BJ (cell line): ENCODE results near the gene FADD. TPM values are rescaled to one million over a fixed set of nuclear protein-coding genes. Genes with fewer than 3 reads are reported as not detected.

Experiments
- CTCF ChIA-PET: fragments of 350-600 bp; formaldehyde crosslinking; extraction: SDS; loops from one replicate; lab custom pipeline; 2021; ENCODE audit warnings: antibody characterized with exemption, inconsistent platforms; lab: Yijun Ruan, JAX
- POLR2A ChIA-PET: fragments of 300-600 bp; sonication (Branson Sonifier 250); formaldehyde crosslinking; extraction: SDS; loops from one replicate; lab custom pipeline; 2021; ENCODE audit warnings: antibody characterized with exemption; lab: Charles Lee
- DNase-seq: peaks from one replicate; pipeline ENCODE4 v3.0.0-alpha.2; 2011; ENCODE audit warnings: low read depth
- H3K27me3 ChIP-seq: 2 replicates; pipeline ENCODE4 v1.6.0; 2011; ENCODE audit warnings: low read length; ENCODE audit not compliant: control insufficient read depth, insufficient read depth
- H3K36me3 ChIP-seq: 2 replicates; pipeline ENCODE4 v1.5.1; 2011; ENCODE audit warnings: low read length; ENCODE audit not compliant: control insufficient read depth, insufficient read depth
- H3K4me3 ChIP-seq: 2 replicates; pipeline ENCODE4 v1.5.1; 2011; ENCODE audit warnings: low read depth, mild to moderate bottlenecking, control low read depth, low read length
- CTCF ChIP-seq: IDR thresholded peaks from 2 replicates; pipeline ENCODE4 v1.5.1; 2011; ENCODE audit warnings: low read depth, mild to moderate bottlenecking, control low read depth, inconsistent platforms, low read length, moderate library complexity; ENCODE audit not compliant: insufficient read depth
- polyA plus RNA-seq: library from polyadenylated mRNA; depleted of rRNA; stranded (reverse); fragments of >200 nt; gene quantifications from 2 replicates; pipeline ENCODE4 v1.2.3, GENCODE V29; 2011; rRNA removed

The FADD gene
- polyA plus RNA-seq, 1 experiment, result 41.3 TPM

- CTCF ChIA-PET, result no interaction called here
These were observed 49.7 kb downstream of the FADD start for GRCh38 chr11:70252844-70253243.

GRCh38 chr11:70255477-70256116 lies 52.5 kb downstream of the FADD start:
- H3K27me3 ChIP-seq, result peaks cover 1% of the 10 kb centered on the region
- no peak overlapping the region for H3K4me3 ChIP-seq
- CTCF ChIA-PET, result no interaction called here
- DNase-seq, result no peak
- no peak for TF ChIP-seq CTCF
- POLR2A ChIA-PET, result no interaction called here
- no peaks in the 10 kb centered on the region for H3K36me3 ChIP-seq

More at GRCh38 chr11:70252844-70253243, 49.7 kb downstream of the FADD start:
- POLR2A ChIA-PET, result no interaction called here
- Histone ChIP-seq H3K27me3 (peaks cover 1% of the 10 kb centered on the region), H3K36me3 (no peaks in the 10 kb centered on the region), H3K4me3 (no peak overlapping the region)
- no peak for DNase-seq
- TF ChIP-seq CTCF, result no peak

Other genes with a start within 250 kb of the FADD start
- gene ANO1, start 125.0 kb upstream of the FADD start, polyA plus RNA-seq, result 0.10 TPM in 1 of 2 replicates, not detected in the other
- gene PPFIA1, start 67.4 kb downstream of the FADD start, polyA plus RNA-seq, result 41.8 and 62.7 TPM in 2 replicates
- 166 and 169 TPM in 2 replicates for gene CTTN, start 195.2 kb downstream of the FADD start, polyA plus RNA-seq